Stimulated activated CD8-positive, alpha-beta memory T cell treated with anti-CD3 and anti-CD28 coated beads, Interleukin-2, amount 100 ng/mL, for 48 hours (primary cell): ENCODE results near the gene PAK4.

Experiments used
- DNase-seq, 2 donors: peaks; one replicate each; pipeline ENCODE4 v3.0.0-alpha.2; 2020; ENCODE audit warnings: low read depth in 2 of 2

Gene PAK4

DNA sequence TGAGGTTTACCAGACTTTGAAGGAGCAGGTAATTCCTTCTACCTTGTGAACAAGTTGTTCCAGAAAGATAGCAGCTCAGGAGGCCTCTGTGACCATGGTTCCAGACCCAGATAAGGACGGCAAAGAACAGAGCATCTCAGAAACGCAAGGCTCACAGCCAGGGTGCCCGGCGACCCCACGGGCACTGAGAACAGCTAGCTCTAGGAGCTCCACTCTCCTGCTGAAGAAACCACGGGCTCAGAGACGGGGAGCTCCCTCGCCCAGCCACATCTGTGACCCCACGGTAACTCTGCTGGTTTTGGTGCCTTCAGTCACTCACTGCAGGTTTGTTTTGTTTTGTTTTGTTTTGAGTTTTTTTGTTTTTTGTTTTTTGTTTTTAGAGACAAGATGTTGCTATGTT lies 55.2 kb downstream of the PAK4 start:
- no peak for DNase-seq

GRCh38 chr19:39181500-39182173 lies 56.1 kb downstream of the PAK4 start:
- DNase-seq: no peak

DNA sequence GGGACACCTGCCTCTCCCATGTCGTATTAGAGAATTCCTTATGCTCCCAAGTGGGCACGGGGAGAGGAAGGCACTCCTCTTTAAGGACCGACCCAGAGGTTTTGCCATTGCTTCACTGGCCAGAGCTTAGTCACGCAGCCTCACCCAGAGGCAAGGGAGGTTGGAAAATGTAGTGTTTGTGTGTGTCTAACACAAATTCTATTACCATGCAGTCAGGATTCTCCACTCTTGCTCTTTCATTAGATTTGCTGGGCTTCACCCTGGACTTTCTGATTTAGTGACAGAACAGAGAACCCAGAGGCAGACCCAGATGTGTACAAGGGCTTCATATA lies 56.6 kb downstream of the PAK4 start:
- no peak for DNase-seq

- DNase-seq: no peak
Measured at GRCh38 chr19:39183104-39183503, 57.5 kb downstream of the PAK4 start.

DNA sequence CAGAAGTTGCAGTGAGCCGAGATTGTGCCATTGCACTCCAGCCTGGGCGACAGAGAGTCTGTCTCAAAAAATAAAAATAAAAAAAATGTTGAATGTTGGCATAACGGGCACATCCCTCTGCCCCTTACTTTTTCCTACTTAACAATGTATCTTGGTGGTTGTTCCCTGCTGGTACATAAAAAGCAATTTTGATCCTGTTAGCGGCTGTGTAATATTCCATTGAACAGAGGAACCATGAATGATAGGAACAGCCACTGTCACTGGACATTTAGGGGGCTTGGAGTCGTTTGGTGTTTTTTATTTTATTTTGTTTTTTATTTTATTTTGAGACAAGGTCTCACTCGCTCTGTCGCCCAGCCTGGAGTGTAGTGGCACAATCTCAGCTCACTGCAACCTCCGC lies 60.8 kb downstream of the PAK4 start:
- DNase-seq: no peak

GRCh38 chr19:39187552-39187943 lies 62.0 kb downstream of the PAK4 start:
- DNase-seq: no peak

DNA sequence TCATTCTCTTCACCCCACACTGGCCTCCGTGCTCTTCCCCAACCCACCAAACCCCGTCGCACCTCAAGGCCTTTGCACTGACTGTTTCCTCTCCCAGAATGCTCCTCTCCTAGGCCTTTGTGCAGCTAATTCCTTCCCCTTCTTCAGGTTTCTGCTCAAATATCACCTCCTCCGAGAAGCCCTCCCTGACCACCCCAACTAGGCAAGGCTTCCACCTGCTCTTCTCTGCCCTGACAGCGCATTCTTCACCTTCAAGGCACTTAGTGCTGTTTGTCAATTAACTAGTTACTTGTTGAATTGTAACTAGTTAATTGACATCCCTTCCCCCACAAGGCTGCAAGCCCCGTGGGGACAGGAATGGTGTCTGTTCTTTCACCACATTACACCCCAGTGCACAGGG lies 63.4 kb downstream of the PAK4 start:
- no peak for DNase-seq

- no peak for DNase-seq
Measured at GRCh38 chr19:39190768-39191167, 65.2 kb downstream of the PAK4 start.

DNA sequence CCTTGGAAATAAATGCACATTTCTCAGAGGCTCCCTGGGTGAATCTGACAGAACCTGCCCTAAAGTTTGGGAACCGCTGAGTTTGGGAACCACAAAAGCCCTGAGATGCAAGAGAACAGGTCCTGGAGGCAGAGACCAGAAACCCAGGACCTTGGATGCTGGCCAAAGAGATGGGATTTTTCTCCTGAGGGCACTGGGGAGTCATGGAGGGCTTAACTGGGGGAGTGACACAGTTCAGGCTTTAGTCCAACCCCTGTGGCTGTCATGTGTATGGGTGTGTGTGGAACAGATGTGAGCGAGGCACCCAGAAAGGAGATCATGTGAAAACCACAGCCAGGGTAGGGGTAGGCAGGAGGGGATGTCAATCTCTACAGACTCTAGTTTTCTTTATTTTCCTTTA lies 67.3 kb downstream of the PAK4 start:
- no peak for DNase-seq

DNA sequence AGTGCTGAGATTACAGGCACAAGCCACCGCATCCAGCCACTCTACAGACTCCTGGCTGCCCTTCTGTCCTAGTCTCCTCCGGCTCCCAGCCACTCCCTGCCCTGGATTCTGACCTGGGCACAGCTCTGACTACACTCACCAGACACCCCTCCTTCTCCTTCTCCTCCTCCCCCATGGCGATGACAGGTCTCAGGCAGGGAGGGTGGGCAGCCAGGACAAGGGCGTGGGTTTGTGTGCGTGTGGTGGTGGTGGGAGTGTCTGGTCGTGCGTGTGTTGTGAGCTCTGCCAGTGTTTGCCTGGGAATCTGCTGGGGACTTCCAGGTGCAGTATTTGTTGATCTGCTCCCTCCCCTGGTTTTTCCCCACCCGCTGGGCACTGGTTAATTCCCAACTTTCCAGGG lies 68.2 kb downstream of the PAK4 start:
- no peak for DNase-seq

DNA sequence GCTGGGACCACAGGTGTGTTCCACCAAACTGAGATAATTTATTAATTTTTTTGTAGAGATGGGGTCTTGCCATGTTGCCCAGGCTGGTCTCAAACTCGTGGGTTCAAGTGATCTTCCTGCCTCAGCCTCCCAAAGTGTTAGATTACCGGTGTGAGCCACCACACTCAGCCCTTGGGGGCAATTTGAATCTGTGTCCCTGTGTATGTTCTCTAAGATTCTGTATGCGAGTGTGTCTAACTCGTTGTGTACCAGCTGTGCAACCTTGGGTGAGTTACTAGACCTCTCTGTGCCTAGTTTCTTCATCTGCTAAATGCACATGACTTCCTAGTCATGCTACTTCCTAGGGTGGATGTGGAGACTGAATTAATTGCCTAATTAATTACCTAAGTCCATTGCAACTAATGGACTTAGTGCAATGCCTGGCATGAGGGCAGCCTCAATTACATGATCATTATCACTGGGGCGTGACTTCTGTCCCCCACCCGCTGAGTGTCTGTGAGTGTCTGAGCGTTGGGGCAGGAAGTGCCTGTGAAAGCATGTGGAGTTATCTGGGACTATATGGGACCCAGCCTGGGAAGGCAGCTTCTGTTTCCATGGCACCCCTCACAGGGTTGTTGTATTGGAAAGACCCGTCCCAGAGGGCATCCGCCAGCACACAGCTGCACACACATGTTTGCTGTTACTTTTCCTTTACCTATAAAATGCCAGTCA lies 69.4 kb downstream of the PAK4 start:
- DNase-seq: no peak

DNA sequence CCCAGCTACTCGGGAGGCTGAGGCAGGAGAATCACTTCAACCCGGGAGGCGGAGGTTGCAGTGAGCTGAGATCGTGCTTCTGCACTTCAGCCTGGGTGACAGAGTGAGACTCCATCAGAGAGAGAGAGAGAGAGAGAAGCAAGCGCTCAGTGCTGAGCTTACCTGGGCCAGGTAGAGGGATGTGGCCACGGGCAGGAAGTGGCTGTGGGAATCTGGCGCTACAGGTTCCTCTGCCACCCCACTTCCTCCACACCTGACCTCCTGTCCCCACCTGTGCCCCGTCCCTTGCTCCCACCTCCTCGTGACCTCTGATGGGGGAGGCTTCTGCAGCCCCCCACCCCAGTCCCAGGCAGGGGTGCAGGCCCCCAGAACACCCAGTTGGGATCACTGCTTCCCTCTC lies 70.2 kb downstream of the PAK4 start:
- DNase-seq: no peak

DNA sequence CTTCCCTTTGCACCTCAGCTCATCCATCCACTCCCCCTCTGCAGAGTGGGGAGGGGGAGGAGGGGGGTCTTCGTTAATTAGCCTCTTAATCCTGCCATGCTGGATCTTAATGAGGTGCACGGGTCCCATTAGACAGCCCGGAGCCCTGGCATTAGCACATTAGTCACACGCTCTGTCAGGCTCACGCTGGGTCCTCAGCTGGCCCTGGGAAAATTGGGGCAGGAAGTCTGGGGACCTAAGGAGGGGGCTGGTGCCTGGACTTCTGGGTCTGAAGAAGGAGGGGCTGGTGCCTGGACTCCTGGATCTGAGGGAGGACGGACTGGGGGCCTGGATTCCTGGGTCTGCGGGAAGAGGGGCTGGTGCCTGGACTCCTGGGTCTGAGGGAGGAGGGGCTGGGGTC lies 70.7 kb downstream of the PAK4 start:
- DNase-seq: no peak

DNA sequence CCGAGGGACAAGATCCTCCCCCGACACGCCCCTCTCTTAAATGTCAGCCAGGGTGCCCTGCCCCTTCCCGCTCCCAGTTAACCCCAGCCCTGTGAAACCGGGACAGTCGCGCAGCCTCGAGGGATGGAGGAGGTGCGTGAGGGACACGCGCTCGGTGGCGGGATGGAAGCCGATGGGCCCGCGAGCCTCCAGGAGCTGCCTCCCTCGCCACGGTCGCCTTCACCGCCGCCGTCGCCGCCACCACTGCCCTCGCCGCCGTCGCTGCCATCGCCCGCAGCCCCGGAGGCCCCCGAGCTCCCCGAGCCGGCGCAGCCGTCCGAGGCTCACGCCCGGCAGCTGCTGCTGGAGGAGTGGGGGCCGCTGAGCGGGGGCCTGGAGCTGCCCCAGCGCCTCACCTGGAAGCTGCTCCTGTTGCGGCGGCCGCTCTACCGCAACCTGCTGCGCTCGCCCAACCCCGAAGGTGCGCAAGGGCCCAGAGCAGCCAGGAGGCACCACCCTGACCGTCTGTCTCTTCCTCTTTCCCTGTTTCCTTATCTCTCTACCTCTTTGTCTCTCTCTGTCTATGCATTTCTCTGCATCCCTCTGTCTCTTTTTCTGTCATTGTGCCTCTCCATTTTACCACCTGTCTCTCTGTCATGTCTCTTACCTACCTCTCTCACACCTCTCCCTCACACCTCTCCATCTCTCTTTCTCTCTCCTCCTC lies 71.4 kb downstream of the PAK4 start, which contains the start of gene NCCRP1:
Gene NCCRP1, plus strand, starts transcription at position 105 of the 703 bp plus-strand sequence. Its CDS starts 19 bp downstream, at position 124.
- DNase-seq: no peak

- no peak for DNase-seq
Measured at GRCh38 chr19:39197808-39198207, 72.2 kb downstream of the PAK4 start.

- no peak for DNase-seq
Measured at GRCh38 chr19:39199025-39199424, 73.4 kb downstream of the PAK4 start.

GRCh38 chr19:39200066-39200802 lies 74.6 kb downstream of the PAK4 start:
- DNase-seq: no peak

- DNase-seq: no peak
Measured at GRCh38 chr19:39200803-39201115, 75.2 kb downstream of the PAK4 start.

GRCh38 chr19:39202998-39203355 lies 77.4 kb downstream of the PAK4 start:
- DNase-seq: no peak

GRCh38 chr19:39203372-39204341 lies 78.1 kb downstream of the PAK4 start, which contains the start of gene SYCN:
Gene SYCN, minus strand, starts transcription at chr19:39204263. Its CDS starts 9 bp downstream, at chr19:39204254.
- no peak for DNase-seq

DNA sequence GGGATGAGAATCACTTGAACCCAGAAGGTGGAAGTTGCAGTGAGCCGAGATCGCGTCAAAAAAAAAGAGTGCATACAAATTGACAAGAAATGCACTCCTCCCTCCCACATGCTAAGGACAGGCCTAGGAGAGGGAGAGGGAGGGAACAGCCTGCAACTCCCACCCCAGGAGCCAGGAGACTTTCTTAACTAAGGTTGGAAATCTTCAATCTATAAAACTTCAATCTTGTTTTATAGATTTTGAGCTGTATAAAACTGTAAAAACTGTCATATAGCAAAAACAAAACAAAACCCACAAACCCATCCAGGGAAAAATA lies 79.8 kb downstream of the PAK4 start:
- DNase-seq: no peak

DNA sequence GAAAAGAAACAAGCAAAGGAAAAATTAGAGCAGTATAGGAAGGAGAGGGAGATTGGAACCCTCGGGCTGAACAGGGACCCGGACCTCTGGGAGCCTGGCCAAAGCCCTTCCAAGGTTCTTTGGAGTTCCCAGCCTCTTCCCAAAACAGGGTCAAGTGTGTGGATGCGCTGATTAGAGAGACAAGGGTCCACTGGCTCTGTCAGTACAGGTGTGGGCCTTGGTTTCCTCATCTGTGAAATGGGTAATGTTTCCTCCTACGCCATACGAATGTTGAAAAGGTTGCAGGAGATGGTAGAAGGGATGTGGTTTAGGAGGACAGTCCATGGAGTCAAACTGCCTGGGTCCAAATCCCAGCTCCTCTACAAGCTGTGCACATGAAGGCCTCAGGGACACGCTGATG lies 80.5 kb downstream of the PAK4 start:
- DNase-seq: no peak
